HCT116 (cell line): ENCODE measurements around the gene GRIN1.

Source experiments
- CTCF ChIP-seq, 3 experiments: fragments of 200-600 bp in 1 of 3; sonication (generic) in 1 of 3; IDR thresholded peaks in 2 of 3; conservative IDR thresholded peaks in 1 of 3; 2 replicates each; pipeline ENCODE4 v1.5.1; 2012 to 2017; ENCODE audit warnings: low read depth in 2 of 3, low read length in 2 of 3, antibody characterized with exemption in 1 of 3, borderline replicate concordance in 1 of 3, control low read depth in 1 of 3, mild to moderate bottlenecking in 1 of 3, mixed read lengths in 1 of 3, mixed run types in 1 of 3, moderate library complexity in 1 of 3; ENCODE audit not compliant: insufficient read depth in 1 of 3
- POLR2AphosphoS5 ChIP-seq: IDR thresholded peaks from 2 replicates; pipeline ENCODE4 v1.6.1; 2011; ENCODE audit warnings: mild to moderate bottlenecking, low read depth, low read length, moderate library complexity
- REST ChIP-seq: IDR thresholded peaks from 2 replicates; pipeline ENCODE4 v1.6.1; 2012; ENCODE audit warnings: low read depth
- SIN3A ChIP-seq: IDR thresholded peaks from 2 replicates; pipeline ENCODE4 v1.6.1; 2012; ENCODE audit warnings: low read depth
- TCF7L2 ChIP-seq: IDR thresholded peaks from 2 replicates; pipeline ENCODE4 v1.7.0; 2011; ENCODE audit warnings: borderline replicate concordance, inconsistent platforms; ENCODE audit not compliant: insufficient read depth, insufficient read length; ENCODE audit errors: extremely low read depth
- ZBTB33 ChIP-seq: IDR thresholded peaks from 2 replicates; pipeline ENCODE4 v1.6.1; 2011; ENCODE audit warnings: mild to moderate bottlenecking, low read length, moderate library complexity; ENCODE audit not compliant: insufficient replicate concordance; ENCODE audit errors: extremely low read depth

- TF ChIP-seq TCF7L2 (no peak), POLR2AphosphoS5 (no peak), REST (no peak), SIN3A (no peak), ZBTB33 (no peak), CTCF (IDR thresholded peaks at IDR 0.05 in 2 of 3, conservative IDR thresholded peaks at IDR 0.05 in 1 of 3; ENCODE audit: borderline replicate concordance in 1 of 3, insufficient read depth in 1 of 3, low read depth in 2 of 3, low read length in 2 of 3) (no peak)
Measured at GRCh38 chr9:137174722-137175293, 35.9 kb downstream of the GRIN1 start.
